IMR-90 (cell line): ENCODE measurements around the gene SMG1. TPM values are rescaled to one million over a fixed set of nuclear protein-coding genes. Genes with fewer than 3 reads are reported as not detected.
"Not testable (repeated sequence)": the region's sequence is repeated elsewhere in the genome, so short reads cannot be mapped to it uniquely, and the experiment has no call there.

Experiments
- ATAC-seq: fragments of 200-7000 bp; cut with Tn5 transposase; 2 replicates; pipeline ENCODE4 v1.9.1; 2020; ENCODE audit warnings: low read depth, mild to moderate bottlenecking, moderate library complexity
- BruUV-seq: library from RNA; stranded (reverse); fragments of 400-500 nt; replicated peaks from 2 replicates; lab custom pipeline; 2021; lab: Mats Ljungman, UMichigan
- CTCF ChIA-PET: fragments of 300-600 bp; formaldehyde crosslinking; extraction: SDS; loops from one replicate; lab custom pipeline; 2021; ENCODE audit warnings: antibody characterized with exemption; lab: Yijun Ruan, JAX
- POLR2A ChIA-PET: fragments of 300-600 bp; sonication (Branson Sonifier 250); formaldehyde crosslinking; loops from one replicate; lab custom pipeline; 2022; ENCODE audit warnings: antibody characterized with exemption; ENCODE audit not compliant: unreplicated experiment; lab: Charles Lee
- DNase-seq: peaks from one replicate; pipeline ENCODE4 v3.0.0; 2013
- H2AFZ ChIP-seq: replicated peaks from 2 replicates; pipeline ENCODE3; 2013; ENCODE audit warnings: low read length, mild to moderate bottlenecking; ENCODE audit not compliant: poor library complexity
- H2AK5ac ChIP-seq: 2 replicates; pipeline ENCODE4 v1.6.1; 2013; ENCODE audit warnings: low read depth, low read length, inconsistent platforms
- H2AK9ac ChIP-seq: replicated peaks from 2 replicates; pipeline ENCODE3; 2013; ENCODE audit warnings: mild to moderate bottlenecking, low read depth, low read length, moderate library complexity; ENCODE audit not compliant: poor library complexity
- H2BK120ac ChIP-seq: 2 replicates; pipeline ENCODE4 v1.6.1; 2013; ENCODE audit warnings: low read depth, low read length, inconsistent platforms
- H2BK15ac ChIP-seq: 3 replicates; pipeline ENCODE4 v1.6.1; 2013; ENCODE audit warnings: low read depth, low read length, inconsistent platforms
- H2BK20ac ChIP-seq: 2 replicates; pipeline ENCODE4 v1.6.1; 2013; ENCODE audit warnings: low read depth, mild to moderate bottlenecking, inconsistent platforms, low read length, moderate library complexity
- H2BK5ac ChIP-seq: 2 replicates; pipeline ENCODE4 v1.6.1; 2013; ENCODE audit warnings: mild to moderate bottlenecking, low read depth, low read length, inconsistent platforms; ENCODE audit not compliant: poor library complexity, severe bottlenecking
- H3K14ac ChIP-seq: replicated peaks from 2 replicates; pipeline ENCODE4 v1.6.1; 2013; ENCODE audit warnings: low read depth, low read length, inconsistent platforms
- H3K18ac ChIP-seq: 2 replicates; pipeline ENCODE4 v1.6.1; 2013; ENCODE audit warnings: low read depth, low read length, control low read depth
- H3K23ac ChIP-seq: 2 replicates; pipeline ENCODE4 v1.6.1; 2013; ENCODE audit warnings: low read depth, low read length, inconsistent platforms
- H3K27ac ChIP-seq: 2 replicates; pipeline ENCODE4 v1.5.1; 2013; ENCODE audit warnings: mild to moderate bottlenecking, control low read depth, low read length; ENCODE audit not compliant: insufficient read depth
- H3K27me3 ChIP-seq: 2 replicates; pipeline ENCODE4 v1.6.1; 2013; ENCODE audit warnings: low read length; ENCODE audit not compliant: control insufficient read depth, insufficient read depth
- H3K36me3 ChIP-seq: 2 replicates; pipeline ENCODE4 v1.6.1; 2013; ENCODE audit warnings: low read length, mixed read lengths; ENCODE audit not compliant: control insufficient read depth, insufficient read depth
- H3K4ac ChIP-seq: 2 replicates; pipeline ENCODE4 v1.6.1; 2013; ENCODE audit warnings: low read depth, low read length, inconsistent platforms
- H3K4me1 ChIP-seq: 2 replicates; pipeline ENCODE4 v1.6.1; 2013; ENCODE audit warnings: low read length, mixed read lengths; ENCODE audit not compliant: control insufficient read depth, insufficient read depth
- H3K4me2 ChIP-seq: 2 replicates; pipeline ENCODE4 v1.6.1; 2013; ENCODE audit warnings: low read depth, mild to moderate bottlenecking, control low read depth, low read length, moderate library complexity
- H3K4me3 ChIP-seq: 2 replicates; pipeline ENCODE4 v1.5.1; 2013; ENCODE audit warnings: low read depth, mild to moderate bottlenecking, control low read depth, low read length, moderate library complexity; ENCODE audit not compliant: insufficient read depth
- H3K56ac ChIP-seq: 2 replicates; pipeline ENCODE4 v1.6.1; 2013; ENCODE audit warnings: low read length, inconsistent platforms; ENCODE audit not compliant: insufficient read depth; ENCODE audit errors: extremely low read depth
- H3K79me1 ChIP-seq, 2 experiments: 2 replicates each; pipeline ENCODE4 v1.6.1; 2013; ENCODE audit warnings: low read length in 2 of 2, inconsistent platforms in 1 of 2, low read depth in 1 of 2
- H3K9ac ChIP-seq: 2 replicates; pipeline ENCODE4 v1.6.1; 2013; ENCODE audit warnings: low read depth, low read length, control low read depth
- H3K9me1 ChIP-seq: 2 replicates; pipeline ENCODE4 v1.6.1; 2013; ENCODE audit warnings: low read length, inconsistent platforms; ENCODE audit not compliant: insufficient read depth
- H3K9me3 ChIP-seq: 2 replicates; pipeline ENCODE4 v1.6.1; 2013; ENCODE audit warnings: low read length; ENCODE audit not compliant: control insufficient read depth, insufficient read depth
- H4K20me1 ChIP-seq: 2 replicates; pipeline ENCODE4 v1.6.1; 2013; ENCODE audit warnings: low read length, inconsistent platforms; ENCODE audit not compliant: insufficient read depth
- H4K5ac ChIP-seq: 2 replicates; pipeline ENCODE4 v1.6.1; 2013; ENCODE audit warnings: mild to moderate bottlenecking, low read depth, low read length, control low read depth
- H4K8ac ChIP-seq, 2 experiments: 2 replicates each; pipeline ENCODE4 v1.6.1; 2013; ENCODE audit warnings: low read depth in 2 of 2, low read length in 2 of 2, control low read depth in 1 of 2, inconsistent platforms in 1 of 2
- H4K91ac ChIP-seq: 2 replicates; pipeline ENCODE4 v1.6.1; 2013; ENCODE audit warnings: low read depth, low read length, inconsistent platforms; ENCODE audit not compliant: insufficient read depth
- BHLHE40 ChIP-seq: fragments of 150-350 bp; IDR thresholded peaks from 2 replicates; pipeline ENCODE4 v1.6.1; 2016; ENCODE audit warnings: mild to moderate bottlenecking, low read depth, low read length
- MXI1 ChIP-seq: IDR thresholded peaks from 2 replicates; pipeline ENCODE4 v1.6.1; 2012; ENCODE audit warnings: low read depth, mild to moderate bottlenecking, low read length, moderate library complexity, borderline replicate concordance
- WGBS, 2 experiments: methylation state at CpG; one replicate each; pipeline versions ENCODE4 v1.1.5 to v1.1.7; 2013; ENCODE audit warnings: missing lambda C conversion rate in 2 of 2; ENCODE audit not compliant: insufficient read length in 1 of 2; ENCODE audit errors: extremely low coverage in 2 of 2; 5-methylcytosine and 5-hydroxymethylcytosine counted together
- dilution Hi-C: fragments of 300-500 bp; cut with HindIII; formaldehyde crosslinking; loops from one replicate; pipeline ENCODE4 v1.14.3; 2018; ENCODE audit warnings: low sequenced_read_pairs; ENCODE audit not compliant: unreplicated experiment
- in situ Hi-C: fragments of 300-500 bp; cut with MboI; formaldehyde crosslinking; loops from 3 replicates; pipeline ENCODE4 v1.14.3; 2019; ENCODE audit warnings: low sequenced_read_pairs, inconsistent platforms, mixed read lengths
- intact Hi-C: fragments of 100-400 bp; cut with micrococcal nuclease; formaldehyde crosslinking; loops from 2 replicates; pipeline ENCODE4 v1.10.0; 2022
- polyA plus RNA-seq, 3 experiments: library from polyadenylated mRNA; depleted of rRNA; stranded (reverse); fragments of >200 nt; gene quantifications; 2 replicates each; pipeline ENCODE4 v1.2.3, GENCODE V29; 2012; ENCODE audit warnings: low replicate concordance in 1 of 3
- total RNA-seq: library from RNA; depleted of rRNA; stranded (reverse); fragments of >200 nt; gene quantifications from 2 replicates; pipeline ENCODE4 v1.2.3, GENCODE V29; 2012

Gene SMG1
- total and polyA plus RNA-seq, 2 of the 4 experiments (the other 2 are of a cell fraction): 13.4 to 53.8 TPM

GRCh38 chr16:18925215-18925985 lies 808 bp downstream of the SMG1 start:
- WGBS, 2 experiments: no CpG with 5 or more reads among the region's 42 CpGs
- H4K91ac ChIP-seq, H3K36me3 ChIP-seq, H3K79me1 ChIP-seq, H4K5ac ChIP-seq, H2BK120ac ChIP-seq, H4K8ac ChIP-seq, H3K27me3 ChIP-seq, dilution Hi-C loops, intact Hi-C loops, POLR2A ChIA-PET, H2AK9ac ChIP-seq, H3K4me1 ChIP-seq, H3K18ac ChIP-seq, H3K9me3 ChIP-seq, in situ Hi-C loops, H2BK15ac ChIP-seq, H2BK20ac ChIP-seq, H2AK5ac ChIP-seq, BruUV-seq, H3K9me1 ChIP-seq, CTCF ChIA-PET: not testable (repeated sequence)
- Histone ChIP-seq H4K20me1 (peaks cover 24% of the 10 kb centered on the region), H3K23ac (peak overlapping the region; percentile 28), H3K4me2 (peak overlapping the region; percentile 93), H2BK5ac (peak overlapping the region; percentile 93), H3K4ac (peak overlapping the region; percentile 28), H3K27ac (peak overlapping the region; percentile 95), H3K56ac (peak overlapping the region; percentile 22; the same call in 1 of the 2 replicates), H3K9ac (peak overlapping the region; percentile 71), H2AFZ (peak overlapping the region; percentile 78), H3K14ac (peak overlapping the region; percentile 10), H3K4me3 (peak overlapping the region; percentile 54)
- TF ChIP-seq BHLHE40 (0 out of 2 replicates have a peak, but pooled peaks have one; percentile 13), MXI1 (peak; percentile 65)
- DNase-seq (peak; percentile 15), ATAC-seq (peak; percentile 74)

- H4K5ac ChIP-seq, H3K56ac ChIP-seq, H2AK5ac ChIP-seq, H2BK5ac ChIP-seq, intact Hi-C loops, H3K14ac ChIP-seq, H3K4ac ChIP-seq, H2BK120ac ChIP-seq, H3K9me3 ChIP-seq, H3K9ac ChIP-seq, H3K23ac ChIP-seq, H3K27me3 ChIP-seq, H3K18ac ChIP-seq, CTCF ChIA-PET, H4K91ac ChIP-seq, DNase-seq, in situ Hi-C loops, BruUV-seq, H3K79me1 ChIP-seq, H2AK9ac ChIP-seq, H3K4me3 ChIP-seq, dilution Hi-C loops, H3K36me3 ChIP-seq, ATAC-seq, H4K8ac ChIP-seq, H2AFZ ChIP-seq, H2BK15ac ChIP-seq, H2BK20ac ChIP-seq, H3K4me1 ChIP-seq, H3K27ac ChIP-seq, POLR2A ChIA-PET, H3K9me1 ChIP-seq: not testable (repeated sequence)
- Histone ChIP-seq H3K4me2 (peak overlapping the region; percentile 45), H4K20me1 (peaks cover 29% of the 10 kb centered on the region)
- no CpG with 5 or more reads among the region's 5 CpGs for WGBS, 2 experiments
Measured at GRCh38 chr16:18923935-18924334, 2.3 kb downstream of the SMG1 start.
